H1 (cell line): Measurements from ENCODE around the gene LRR1. TPM values are rescaled to one million over a fixed set of nuclear protein-coding genes. Genes with fewer than 3 reads are reported as not detected.

Experiments used
- CTCF ChIA-PET: fragments of 300-600 bp; sonication (Branson Sonifier 250); formaldehyde crosslinking; loops from one replicate; lab custom pipeline; 2021; ENCODE audit not compliant: partially characterized antibody; lab: Charles Lee
- POLR2A ChIA-PET: fragments of 300-600 bp; sonication (Branson Sonifier 250); formaldehyde crosslinking; loops from one replicate; lab custom pipeline; 2021; ENCODE audit warnings: inconsistent platforms; ENCODE audit not compliant: partially characterized antibody; lab: Charles Lee
- DNase-seq, 2 experiments: peaks; one replicate each; pipeline versions ENCODE4 v3.0.0 to v3.0.0-alpha.2; 2010 to 2022; ENCODE audit warnings: low spot score in 2 of 2, low read depth in 1 of 2, mixed read lengths in 1 of 2
- FAIRE-seq: peaks from 2 replicates; lab custom pipeline; 2011; peaks lifted over from hg19 to GRCh38; lab: Jason Lieb, UNC
- H2AFZ ChIP-seq: 2 replicates; pipeline ENCODE4 v1.8.1; 2012; ENCODE audit warnings: low read length, inconsistent platforms
- H2AK5ac ChIP-seq: 2 replicates; pipeline ENCODE4 v1.6.1; 2013; ENCODE audit warnings: low read depth, low read length
- H2BK120ac ChIP-seq: replicated peaks from 2 replicates; pipeline ENCODE3; 2013; ENCODE audit warnings: low read depth, low read length, inconsistent platforms
- H2BK12ac ChIP-seq: 2 replicates; pipeline ENCODE4 v1.6.1; 2013; ENCODE audit warnings: low read depth, low read length
- H2BK15ac ChIP-seq: 2 replicates; pipeline ENCODE4 v1.6.1; 2013; ENCODE audit warnings: low read length
- H2BK20ac ChIP-seq: 2 replicates; pipeline ENCODE4 v1.6.1; 2013; ENCODE audit warnings: low read length
- H2BK5ac ChIP-seq: 2 replicates; pipeline ENCODE4 v1.6.1; 2013; ENCODE audit warnings: low read depth, low read length
- H3K14ac ChIP-seq: 2 replicates; pipeline ENCODE4 v1.6.1; 2013; ENCODE audit warnings: inconsistent platforms; ENCODE audit not compliant: insufficient read length
- H3K18ac ChIP-seq: 2 replicates; pipeline ENCODE4 v1.6.1; 2013; ENCODE audit warnings: low read length; ENCODE audit errors: extremely low read depth
- H3K23ac ChIP-seq: 2 replicates; pipeline ENCODE4 v1.6.1; 2013; ENCODE audit warnings: inconsistent platforms; ENCODE audit not compliant: insufficient read length
- H3K23me2 ChIP-seq: 2 replicates; pipeline ENCODE4 v1.6.1; 2013; ENCODE audit warnings: low read depth, low read length
- H3K27ac ChIP-seq: 2 replicates; pipeline ENCODE4 v1.6.1; 2011; ENCODE audit warnings: low read depth, low read length, inconsistent platforms
- H3K27me3 ChIP-seq, 4 experiments: replicated peaks in 1 of 4; 1 replicate in 1 of 4; 2 replicates in 3 of 4; pipeline versions ENCODE4 v1.6.1 to v1.8.1; 2011 to 2013; ENCODE audit warnings: low read length in 3 of 4, mild to moderate bottlenecking in 3 of 4, inconsistent platforms in 2 of 4, mixed read lengths in 2 of 4, moderate library complexity in 1 of 4; ENCODE audit not compliant: control insufficient read depth in 3 of 4, insufficient read depth in 3 of 4; ENCODE audit errors: extremely low read depth in 1 of 4
- H3K36me3 ChIP-seq, 4 experiments: 2 replicates each; pipeline versions ENCODE4 v1.6.1 to v1.8.1; 2011 to 2013; ENCODE audit warnings: mild to moderate bottlenecking in 4 of 4, low read length in 3 of 4, moderate library complexity in 2 of 4, control low read depth in 1 of 4, inconsistent platforms in 1 of 4; ENCODE audit not compliant: insufficient read depth in 4 of 4, control insufficient read depth in 2 of 4
- H3K4ac ChIP-seq: replicated peaks from 2 replicates; pipeline ENCODE3; 2013; ENCODE audit warnings: low read length, low read depth, mixed read lengths, inconsistent platforms; ENCODE audit not compliant: insufficient read length
- H3K4me1 ChIP-seq, 4 experiments: replicated peaks in 1 of 4; 1 replicate in 1 of 4; 2 replicates in 3 of 4; pipeline versions ENCODE4 v1.6.1 to v1.8.1; 2011 to 2013; ENCODE audit warnings: low read length in 3 of 4, inconsistent platforms in 2 of 4, mixed read lengths in 1 of 4; ENCODE audit not compliant: insufficient read depth in 4 of 4, control insufficient read depth in 3 of 4
- H3K4me2 ChIP-seq, 2 experiments: 2 replicates each; pipeline versions ENCODE4 v1.6.1 to v1.8.1; 2011 to 2013; ENCODE audit warnings: low read depth in 2 of 2, low read length in 2 of 2, control low read depth in 1 of 2, inconsistent platforms in 1 of 2, mild to moderate bottlenecking in 1 of 2; ENCODE audit not compliant: insufficient read depth in 1 of 2
- H3K4me3 ChIP-seq, 4 experiments: fragments of 200-600, 300-600 bp in 1 of 4; sonication (generic), shearing (Covaris generic), sonication (Bioruptor Twin) in 1 of 4; 2 replicates each; pipeline versions ENCODE4 v1.5.1 to v1.8.1; 2011 to 2016; ENCODE audit warnings: low read length in 4 of 4, low read depth in 3 of 4, control low read depth in 2 of 4, inconsistent platforms in 2 of 4, mild to moderate bottlenecking in 2 of 4, mixed read lengths in 1 of 4, moderate library complexity in 1 of 4; ENCODE audit not compliant: insufficient read depth in 2 of 4; ENCODE audit errors: extremely low read depth in 1 of 4
- H3K56ac ChIP-seq: replicated peaks from 2 replicates; pipeline ENCODE3; 2013; ENCODE audit warnings: low read depth, mild to moderate bottlenecking, mixed read lengths, low read length, inconsistent platforms; ENCODE audit not compliant: insufficient read length
- H3K79me1 ChIP-seq: 2 replicates; pipeline ENCODE4 v1.6.1; 2013; ENCODE audit warnings: low read depth, low read length, control low read depth
- H3K79me2 ChIP-seq, 2 experiments: 2 replicates each; pipeline versions ENCODE4 v1.6.1 to v1.8.1; 2012 to 2013; ENCODE audit warnings: low read length in 2 of 2, mild to moderate bottlenecking in 2 of 2, inconsistent platforms in 1 of 2; ENCODE audit not compliant: insufficient read depth in 2 of 2, control insufficient read depth in 1 of 2
- H3K9ac ChIP-seq, 4 experiments: replicated peaks in 1 of 4; 1 replicate in 1 of 4; 2 replicates in 3 of 4; pipeline versions ENCODE4 v1.6.1 to v1.8.1; 2011 to 2013; ENCODE audit warnings: low read depth in 3 of 4, low read length in 3 of 4, control low read depth in 2 of 4, mild to moderate bottlenecking in 2 of 4, moderate library complexity in 2 of 4, inconsistent platforms in 1 of 4; ENCODE audit errors: extremely low read depth in 1 of 4
- H3K9me3 ChIP-seq, 2 experiments: 2 replicates each; pipeline versions ENCODE4 v1.6.1 to v1.8.1; 2012 to 2013; ENCODE audit warnings: mild to moderate bottlenecking in 2 of 2, moderate library complexity in 2 of 2, control low read depth in 1 of 2, inconsistent platforms in 1 of 2, low read depth in 1 of 2, low read length in 1 of 2, mixed read lengths in 1 of 2; ENCODE audit not compliant: insufficient read depth in 2 of 2
- H4K20me1 ChIP-seq, 2 experiments: replicated peaks in 1 of 2; 2 replicates each; pipeline versions ENCODE3 to v1.8.1; 2011 to 2013; ENCODE audit warnings: inconsistent platforms in 2 of 2, low read length in 2 of 2, mild to moderate bottlenecking in 1 of 2; ENCODE audit not compliant: insufficient read depth in 2 of 2, control insufficient read depth in 1 of 2
- H4K5ac ChIP-seq: 2 replicates; pipeline ENCODE4 v1.6.1; 2013; ENCODE audit warnings: low read length, low read depth, mixed read lengths, inconsistent platforms; ENCODE audit not compliant: insufficient read length
- H4K8ac ChIP-seq: 2 replicates; pipeline ENCODE4 v1.8.0; 2013; ENCODE audit warnings: mild to moderate bottlenecking, moderate library complexity, low read length, inconsistent platforms; ENCODE audit not compliant: insufficient read depth; ENCODE audit errors: extremely low read depth
- H4K91ac ChIP-seq: replicated peaks from 2 replicates; pipeline ENCODE3; 2013; ENCODE audit warnings: low read length, mixed read lengths, inconsistent platforms; ENCODE audit not compliant: insufficient read length
- ATF3 ChIP-seq: IDR thresholded peaks from 2 replicates; pipeline ENCODE4 v1.6.1; 2011; ENCODE audit warnings: low read depth, mild to moderate bottlenecking, low read length; ENCODE audit not compliant: insufficient read depth
- WGBS, 2 experiments: shearing (Covaris generic) in 1 of 2; methylation state at CpG; one replicate each; pipeline versions ENCODE4 v1.1.6 to v1.1.7; 2013 to 2015; ENCODE audit warnings: low lambda C conversion rate in 2 of 2, mixed read lengths in 2 of 2, inconsistent platforms in 1 of 2, low coverage in 1 of 2, missing lambda C conversion rate in 1 of 2; ENCODE audit not compliant: insufficient replicate concordance in 2 of 2, insufficient coverage in 1 of 2, insufficient read length in 1 of 2; ENCODE audit errors: extremely low coverage in 1 of 2, missing lambda C conversion rate in 1 of 2; 5-methylcytosine and 5-hydroxymethylcytosine counted together
- polyA plus RNA-seq, 7 experiments: library from polyadenylated mRNA; depleted of rRNA in 3 of 7; stranded (reverse) in 5 of 7; unstranded in 2 of 7; fragments of >200 nt in 5 of 7; fragments of 200-250 nt in 2 of 7; gene quantifications; 1 replicate in 5 of 7; 2 replicates in 1 of 7; 4 replicates in 1 of 7; pipeline versions ENCODE4 v1.2.1 to v1.2.3, GENCODE V29; 2011 to 2013; ENCODE audit warnings: missing spikeins in 2 of 7, mixed read lengths in 2 of 7
- total RNA-seq: library from RNA; stranded (reverse); fragmentation: NEBNext Ultra II Directional; extraction: Animal tissue kit (Norgen Biotek cat#: 25700); gene quantifications from 2 replicates; pipeline ENCODE4 v1.2.1, GENCODE V29; 2021

Gene LRR1
- total and polyA plus RNA-seq, 2 of the 8 experiments (the other 6 are each of a cell fraction or from before 2014, with no cell fraction given), result 30.7 to 37.5 TPM

DNA sequence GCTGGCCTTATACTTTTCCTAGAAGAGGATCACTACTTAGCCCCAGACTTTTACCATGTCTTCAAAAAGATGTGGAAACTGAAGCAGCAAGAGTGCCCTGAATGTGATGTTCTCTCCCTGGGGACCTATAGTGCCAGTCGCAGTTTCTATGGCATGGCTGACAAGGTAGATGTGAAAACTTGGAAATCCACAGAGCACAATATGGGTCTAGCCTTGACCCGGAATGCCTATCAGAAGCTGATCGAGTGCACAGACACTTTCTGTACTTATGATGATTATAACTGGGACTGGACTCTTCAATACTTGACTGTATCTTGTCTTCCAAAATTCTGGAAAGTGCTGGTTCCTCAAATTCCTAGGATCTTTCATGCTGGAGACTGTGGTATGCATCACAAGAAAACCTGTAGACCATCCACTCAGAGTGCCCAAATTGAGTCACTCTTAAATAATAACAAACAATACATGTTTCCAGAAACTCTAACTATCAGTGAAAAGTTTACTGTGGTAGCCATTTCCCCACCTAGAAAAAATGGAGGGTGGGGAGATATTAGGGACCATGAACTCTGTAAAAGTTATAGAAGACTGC is 23.4 kb downstream of the LRR1 start:
- peaks cover 5 to 6% of the 10 kb centered on the region in 2 experiments for H4K20me1 ChIP-seq
- H2AFZ ChIP-seq, result no peak overlapping the region
- DNase-seq, result no peak
- H3K18ac ChIP-seq, result no peak overlapping the region
- no peaks in the 10 kb centered on the region for H3K79me1 ChIP-seq
- H2BK5ac ChIP-seq, result no peak overlapping the region
- H3K56ac ChIP-seq, result no peak overlapping the region
- H3K79me2 ChIP-seq, result peaks cover 5 to 49% of the 10 kb centered on the region in 2 experiments; a peak in 3 of 4 replicates
- H3K14ac ChIP-seq, result no peak overlapping the region
- no peak overlapping the region for H4K8ac ChIP-seq
- peak overlapping the region; percentile 76 to 91 for H3K4me2 ChIP-seq
- H4K5ac ChIP-seq, result no peak overlapping the region
- H2BK20ac ChIP-seq, result no peak overlapping the region
- H3K23me2 ChIP-seq, result peaks cover 10% of the 10 kb centered on the region
- FAIRE-seq, result no peak
- no peak overlapping the region for H2AK5ac ChIP-seq
- H3K23ac ChIP-seq, result no peak overlapping the region
- H3K9ac ChIP-seq, result no peak overlapping the region
- H2BK120ac ChIP-seq, result no peak overlapping the region
- no peak overlapping the region for H2BK15ac ChIP-seq
- H3K4me3 ChIP-seq, result peak overlapping the region; percentile 80 to 99 (median 94); a peak in 7 of 8 replicates
- no peaks in the 10 kb centered on the region for H3K9me3 ChIP-seq
- ChIA-PET POLR2A (interaction anchor here (1.0 to 3.9 kb wide), 13 partner anchors 8 to 240 kb away, joined by 3 to 53 read pairs (median 13); partner anchors contain the start of genes DNAAF2, KLHDC2, LRR1 and RPS29), CTCF (interaction anchor here (1.0 to 2.4 kb wide), 3 partner anchors 12 to 35 kb away, joined by 3 to 15 read pairs (median 3); partner anchors contain the start of gene DNAAF2)
- no peaks in the 10 kb centered on the region for H3K27me3 ChIP-seq
- no peak overlapping the region for H3K27ac ChIP-seq
- H4K91ac ChIP-seq, result no peak overlapping the region
- 76% methylated on average over 3 of the region's 3 CpGs; no CpG with 5 or more reads in 1 of the 2 experiments for WGBS, 2 experiments
- H3K4ac ChIP-seq, result no peak overlapping the region
- no peak overlapping the region for H2BK12ac ChIP-seq
- peaks cover 4 to 45% (median 15%) of the 10 kb centered on the region in 4 experiments; a peak in 7 of 8 replicates for H3K36me3 ChIP-seq
- peaks cover 1 to 9% (median 3%) of the 10 kb centered on the region in 4 experiments; a peak in 3 of 7 replicates for H3K4me1 ChIP-seq
- no peak for TF ChIP-seq ATF3
